ENCODE data around the gene BRI3. TPM values are rescaled to one million over a fixed set of nuclear protein-coding genes. Genes with fewer than 3 reads are reported as not detected.
A peak's percentile ranks its signal among the peaks of the same experiment; 100 is the strongest.

Gene BRI3
- total RNA-seq, 1 donor from 2014 or later = 222 TPM

- intact Hi-C loops (cut with DNase I) = no loop called here
- DNase-seq (no peak), ATAC-seq (ENCODE audit: poor library complexity) (peak; percentile 77)
Observed at GRCh38 chr7:98329100-98329790, 47.8 kb downstream of the BRI3 start.

- DNase-seq (no peak), ATAC-seq (ENCODE audit: poor library complexity) (no peak)
- intact Hi-C loops (cut with DNase I) = no loop called here
Observed at GRCh38 chr7:98329791-98330373, 48.4 kb downstream of the BRI3 start.

- no peak for ATAC-seq (ENCODE audit: poor library complexity)
- no peak for DNase-seq
- intact Hi-C loops (cut with DNase I) = no loop called here
Observed at GRCh38 chr7:98330926-98331529, 49.5 kb downstream of the BRI3 start.

- DNase-seq (no peak), ATAC-seq (ENCODE audit: poor library complexity) (no peak)
- intact Hi-C loops (cut with DNase I) = no loop called here
Observed at GRCh38 chr7:98334081-98334480, 52.6 kb downstream of the BRI3 start.

GRCh38 chr7:98335411-98335977 is 54.0 kb downstream of the BRI3 start:
- DNase-seq = no peak
- no peak for ATAC-seq (ENCODE audit: poor library complexity)
- intact Hi-C loops (cut with DNase I) = no loop called here

GRCh38 chr7:98338441-98338840 is 57.0 kb downstream of the BRI3 start:
- intact Hi-C loops (cut with DNase I) = no loop called here
- DNase-seq (no peak), ATAC-seq (ENCODE audit: poor library complexity) (no peak)

GRCh38 chr7:98339043-98339442 is 57.6 kb downstream of the BRI3 start:
- intact Hi-C loops (cut with DNase I) = no loop called here
- ATAC-seq (ENCODE audit: poor library complexity) = no peak
- no peak for DNase-seq

GRCh38 chr7:98341106-98341505 is 59.6 kb downstream of the BRI3 start:
- ATAC-seq (ENCODE audit: poor library complexity) = no peak
- DNase-seq = no peak
- intact Hi-C loops (cut with DNase I) = no loop called here

Other genes starting within 250 kb of the BRI3 start
- 20.3 TPM for gene LMTK2, start 174.8 kb upstream of the BRI3 start, total RNA-seq
- gene BHLHA15, start 70.2 kb upstream of the BRI3 start, total RNA-seq = not detected
- 16.1 TPM for gene TECPR1, start 29.5 kb upstream of the BRI3 start, total RNA-seq
- gene BAIAP2L1, start 119.4 kb downstream of the BRI3 start, total RNA-seq = 1.6 TPM

Measured in Right ventricle myocardium superior (tissue), 1 donor.